HL-60 (cell line): ENCODE results near the gene DRC7.

ENCODE experiments used
- DNase-seq, 2 experiments: peaks; one replicate each; pipeline ENCODE4 v3.0.0-alpha.2; 2010 to 2020; ENCODE audit warnings: low read depth in 1 of 2, low spot score in 1 of 2
- H3K27ac ChIP-seq: fragments of 250-450 bp; sonication (Bioruptor Pico); replicated peaks from 2 replicates; pipeline ENCODE4 v1.5.1; 2020; ENCODE audit warnings: mild to moderate bottlenecking, moderate library complexity
- H3K27me3 ChIP-seq: fragments of 250-450 bp; sonication (Bioruptor Pico); 2 replicates; pipeline ENCODE4 v1.5.1; 2021; ENCODE audit warnings: mild to moderate bottlenecking, moderate library complexity; ENCODE audit not compliant: insufficient read depth, poor library complexity, severe bottlenecking
- H3K4me3 ChIP-seq: replicated peaks from 2 replicates; pipeline ENCODE4 v1.5.1; 2011; ENCODE audit warnings: mild to moderate bottlenecking, control low read depth, low read length; ENCODE audit not compliant: insufficient read depth
- CTCF ChIP-seq: IDR thresholded peaks from one replicate; pipeline ENCODE4 v1.5.1; 2011; ENCODE audit warnings: low read length, control low read depth, inconsistent platforms; ENCODE audit not compliant: insufficient read depth
- GABPA ChIP-seq: IDR thresholded peaks from 2 replicates; pipeline ENCODE4 v1.6.1; 2012; ENCODE audit warnings: low read depth
- POLR2AphosphoS5 ChIP-seq: IDR thresholded peaks from 2 replicates; pipeline ENCODE4 v1.6.1; 2012; ENCODE audit warnings: low read depth
- REST ChIP-seq: IDR thresholded peaks from 2 replicates; pipeline ENCODE4 v1.6.1; 2012; ENCODE audit warnings: low read depth; ENCODE audit not compliant: insufficient replicate concordance
- SPI1 ChIP-seq: IDR thresholded peaks from 2 replicates; pipeline ENCODE4 v1.6.1; 2012; ENCODE audit warnings: low read depth, mild to moderate bottlenecking, borderline replicate concordance

DRC7 gene

GRCh38 chr16:57747996-57748395, 53.4 kb downstream of the DRC7 start:
- no peak for DNase-seq
- TF ChIP-seq POLR2AphosphoS5: no peak
- TF ChIP-seq REST: no peak
- no peak for TF ChIP-seq CTCF
- TF ChIP-seq GABPA: no peak
- Histone ChIP-seq H3K27ac (no peak overlapping the region), H3K27me3 (no peaks in the 10 kb centered on the region), H3K4me3 (no peak overlapping the region)

GRCh38 chr16:57748596-57748995, 54.0 kb downstream of the DRC7 start:
- no peak overlapping the region for H3K4me3 ChIP-seq
- DNase-seq: no peak
- H3K27ac ChIP-seq: no peak overlapping the region
- no peak for TF ChIP-seq CTCF
- TF ChIP-seq REST: no peak
- no peak for TF ChIP-seq POLR2AphosphoS5
- no peak for TF ChIP-seq SPI1
- no peak for TF ChIP-seq GABPA
- H3K27me3 ChIP-seq: no peaks in the 10 kb centered on the region

- Histone ChIP-seq H3K27me3 (no peaks in the 10 kb centered on the region), H3K27ac (no peak overlapping the region), H3K4me3 (no peak overlapping the region)
- TF ChIP-seq CTCF: no peak
- no peak for TF ChIP-seq REST
- no peak for TF ChIP-seq GABPA
- no peak for TF ChIP-seq POLR2AphosphoS5
- no peak for TF ChIP-seq SPI1
- no peak for DNase-seq
These were observed 54.6 kb downstream of the DRC7 start for GRCh38 chr16:57749101-57749692.
